Sigmoid colon (tissue), 7 donors: Measurements from ENCODE around the gene FHOD3. TPM values are rescaled to one million over a fixed set of nuclear protein-coding genes. Genes with fewer than 3 reads are reported as not detected.
A peak's percentile ranks its signal among the peaks of the same experiment; 100 is the strongest.

Experiments used
- DNase-seq: peaks from one replicate; pipeline ENCODE4 v3.0.0-alpha.2; 2019
- H3K27ac ChIP-seq, 4 donors: fragments of 200-600 bp; sonication (generic); one replicate each; pipeline ENCODE4 v1.5.1; 2016 to 2019; ENCODE audit warnings: mild to moderate bottlenecking in 1 of 4
- H3K27me3 ChIP-seq, 3 donors: fragments of 200-600 bp; sonication (generic); one replicate each; pipeline ENCODE4 v1.5.1; 2019; ENCODE audit warnings: mild to moderate bottlenecking in 1 of 3
- H3K36me3 ChIP-seq, 4 donors: fragments of 200-600 bp; sonication (generic); one replicate each; pipeline ENCODE4 v1.5.1; 2016 to 2019
- H3K4me1 ChIP-seq, 4 donors: fragments of 200-600 bp; sonication (generic); one replicate each; pipeline ENCODE4 v1.5.1; 2017 to 2019
- H3K4me3 ChIP-seq, 4 donors: fragments of 200-600 bp; sonication (generic); one replicate each; pipeline ENCODE4 v1.5.1; 2017 to 2019; ENCODE audit warnings: mild to moderate bottlenecking in 2 of 4, moderate library complexity in 1 of 4
- H3K9me3 ChIP-seq, 4 donors: fragments of 200-600 bp in 3 of 4; sonication (generic) in 3 of 4; one replicate each; pipeline versions ENCODE4 v1.5.1 to v1.6.1; 2013 to 2019
- EP300 ChIP-seq, 4 donors: sonication (generic); formaldehyde crosslinking; IDR thresholded peaks; one replicate each; pipeline ENCODE4 v1.6.1; 2017; ENCODE audit warnings: antibody characterized with exemption in 4 of 4
- POLR2A ChIP-seq, 2 donors: fragments of 450-650 bp; IDR thresholded peaks; one replicate each; pipeline ENCODE4 v1.6.1; 2016; ENCODE audit warnings: antibody characterized with exemption in 2 of 2, mild to moderate bottlenecking in 2 of 2, moderate library complexity in 2 of 2
- POLR2AphosphoS5 ChIP-seq, 4 donors: sonication (generic); formaldehyde crosslinking; IDR thresholded peaks; one replicate each; pipeline ENCODE4 v1.6.1; 2017; ENCODE audit warnings: antibody characterized with exemption in 4 of 4
- WGBS, 2 donors: extraction: QIAGEN DNeasy Blood & Tissue Kit; methylation state at CpG; one replicate each; pipeline ENCODE4 v1.1.7; 2013; 5-methylcytosine and 5-hydroxymethylcytosine counted together
- intact Hi-C: fragments of 100-400 bp; cut with DNase I; formaldehyde crosslinking; loops from one replicate; pipeline ENCODE4 v1.15.1; 2023
- polyA plus RNA-seq, 3 donors: library from polyadenylated mRNA; stranded (reverse); fragments of 200-250 nt; gene quantifications; one replicate each; pipeline ENCODE4 v1.2.3, GENCODE V29; 2013
- total RNA-seq, 4 donors: library from RNA; depleted of rRNA; stranded (reverse); fragments of >200 nt; gene quantifications; one replicate each; pipeline ENCODE4 v1.1.0, GENCODE V29; 2016
- TF ChIP-seq, protein P1 (sequence below), 4 experiments: fragments of 450-650 bp in 3 of 4; fragments of 200-600 bp in 1 of 4; IDR thresholded peaks; one replicate each; pipeline ENCODE4 v1.5.1; 2016 to 2019; ENCODE audit warnings: antibody characterized with exemption in 4 of 4, mild to moderate bottlenecking in 3 of 4, moderate library complexity in 2 of 4
- donor health status: healthy with polysubstance abuse.
- donor health status: Bipolar disorder and iron deficiency.
- donor health status: healthy.

The FHOD3 gene
- total and polyA plus RNA-seq, 7 donors, result 1.2 to 24.9 (median 9.5) TPM

DNA sequence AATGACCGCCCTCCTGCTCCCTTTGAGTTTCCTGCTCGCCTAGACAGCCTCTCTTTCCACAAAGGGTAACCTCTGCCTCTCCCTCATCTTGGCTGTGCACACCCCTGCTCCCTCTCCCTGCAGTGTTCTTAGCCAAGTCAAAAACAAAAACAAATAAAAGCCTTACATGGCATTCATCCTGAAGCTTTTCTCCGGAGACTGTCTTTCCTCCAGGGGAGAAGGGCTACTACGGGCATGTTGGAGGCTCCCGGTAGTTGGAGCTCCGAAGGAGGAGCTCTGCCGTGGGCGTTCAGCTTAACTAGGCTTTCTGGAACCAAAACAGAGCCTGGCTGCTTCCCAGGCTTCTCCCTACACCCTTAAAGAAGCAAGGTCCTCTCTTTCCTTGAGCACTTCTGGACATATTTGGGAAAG, 427.1 kb downstream of the FHOD3 start:
- Histone ChIP-seq H3K36me3 (no peaks in the 10 kb centered on the region), H3K4me1 (peaks cover 0 to 25% (median 12%) of the 10 kb centered on the region in 4 donors), H3K27ac (peak overlapping the region; percentile 39 to 58 (median 54)), H3K9me3 (no peaks in the 10 kb centered on the region), H3K4me3 (peak overlapping the region; percentile 1 to 42 (median 33)), H3K27me3 (no peaks in the 10 kb centered on the region)
- no peak for DNase-seq
- TF ChIP-seq EP300 (IDR thresholded peaks at IDR 0.05) (no peak), POLR2AphosphoS5 (IDR thresholded peaks at IDR 0.05) (no peak), POLR2A (IDR thresholded peaks at IDR 0.05) (no peak)
- TF ChIP-seq, protein P1, sequence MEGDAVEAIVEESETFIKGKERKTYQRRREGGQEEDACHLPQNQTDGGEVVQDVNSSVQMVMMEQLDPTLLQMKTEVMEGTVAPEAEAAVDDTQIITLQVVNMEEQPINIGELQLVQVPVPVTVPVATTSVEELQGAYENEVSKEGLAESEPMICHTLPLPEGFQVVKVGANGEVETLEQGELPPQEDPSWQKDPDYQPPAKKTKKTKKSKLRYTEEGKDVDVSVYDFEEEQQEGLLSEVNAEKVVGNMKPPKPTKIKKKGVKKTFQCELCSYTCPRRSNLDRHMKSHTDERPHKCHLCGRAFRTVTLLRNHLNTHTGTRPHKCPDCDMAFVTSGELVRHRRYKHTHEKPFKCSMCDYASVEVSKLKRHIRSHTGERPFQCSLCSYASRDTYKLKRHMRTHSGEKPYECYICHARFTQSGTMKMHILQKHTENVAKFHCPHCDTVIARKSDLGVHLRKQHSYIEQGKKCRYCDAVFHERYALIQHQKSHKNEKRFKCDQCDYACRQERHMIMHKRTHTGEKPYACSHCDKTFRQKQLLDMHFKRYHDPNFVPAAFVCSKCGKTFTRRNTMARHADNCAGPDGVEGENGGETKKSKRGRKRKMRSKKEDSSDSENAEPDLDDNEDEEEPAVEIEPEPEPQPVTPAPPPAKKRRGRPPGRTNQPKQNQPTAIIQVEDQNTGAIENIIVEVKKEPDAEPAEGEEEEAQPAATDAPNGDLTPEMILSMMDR (IDR thresholded peaks at IDR 0.05), result no peak
- 73 to 80% methylated on average over 8 of the region's 8 CpGs for WGBS, 2 donors
- intact Hi-C loops, result no loop called here

DNA sequence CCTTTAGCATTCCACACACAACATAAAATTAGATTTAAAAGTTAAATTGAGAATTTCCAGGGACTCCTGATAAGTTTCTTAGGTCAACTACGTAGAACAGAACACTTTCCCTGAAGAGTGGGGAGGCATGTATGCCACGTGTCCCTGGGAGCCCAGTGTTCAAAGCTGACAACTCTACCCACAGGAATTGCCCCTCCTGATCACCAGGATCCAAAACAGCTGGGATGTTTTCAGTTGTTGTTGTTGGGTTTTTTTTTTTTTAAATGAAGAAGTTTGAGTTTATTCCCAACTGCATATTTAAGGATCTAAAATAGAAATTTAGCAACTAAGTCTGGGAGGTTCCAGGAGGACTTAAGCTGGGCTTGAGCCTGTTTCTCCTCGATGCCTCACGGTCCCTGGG, 430.8 kb downstream of the FHOD3 start:
- peaks cover 0 to 22% (median 6%) of the 10 kb centered on the region in 4 donors for H3K36me3 ChIP-seq
- no peaks in the 10 kb centered on the region for H3K9me3 ChIP-seq
- 76 to 85% methylated on average over 4 of the region's 4 CpGs for WGBS, 2 donors
- no peaks in the 10 kb centered on the region for H3K27me3 ChIP-seq
- no peak overlapping the region for H3K4me3 ChIP-seq
- peaks cover 0 to 21% (median 12%) of the 10 kb centered on the region in 4 donors for H3K4me1 ChIP-seq
- TF ChIP-seq, protein P1 (IDR thresholded peaks at IDR 0.05), result no peak
- TF ChIP-seq POLR2A (IDR thresholded peaks at IDR 0.05), result no peak
- no peak for TF ChIP-seq POLR2AphosphoS5 (IDR thresholded peaks at IDR 0.05)
- no peak for TF ChIP-seq EP300 (IDR thresholded peaks at IDR 0.05)
- H3K27ac ChIP-seq, result no peak overlapping the region
- DNase-seq, result no peak
- intact Hi-C loops, result no loop called here

DNA sequence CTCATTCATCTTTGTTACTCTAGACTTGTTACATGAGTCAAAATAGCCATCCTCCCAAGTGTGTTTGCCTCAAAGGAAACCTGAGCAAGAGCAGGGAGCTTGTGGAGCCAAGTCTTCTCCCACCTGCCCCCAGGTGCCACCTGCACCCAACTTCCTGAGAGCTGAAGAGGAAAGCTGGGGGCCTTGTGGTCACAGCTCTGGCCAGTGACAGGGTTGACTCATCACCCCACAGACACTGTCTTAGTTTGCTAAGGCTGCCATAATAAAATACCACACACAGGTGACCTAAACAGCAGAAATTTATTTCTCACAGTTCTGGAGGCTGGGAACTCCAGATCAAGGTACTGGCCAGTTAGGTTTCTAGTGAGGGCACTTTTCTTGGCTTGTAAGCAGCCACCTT, 431.7 kb downstream of the FHOD3 start:
- DNase-seq, result no peak
- H3K27me3 ChIP-seq, result no peaks in the 10 kb centered on the region
- H3K27ac ChIP-seq, result no peak overlapping the region
- intact Hi-C loops, result no loop called here
- no peak for TF ChIP-seq EP300 (IDR thresholded peaks at IDR 0.05)
- H3K9me3 ChIP-seq, result no peaks in the 10 kb centered on the region
- peaks cover 0 to 27% (median 8%) of the 10 kb centered on the region in 4 donors for H3K36me3 ChIP-seq
- H3K4me1 ChIP-seq, result peaks cover 0 to 13% (median 8%) of the 10 kb centered on the region in 4 donors
- H3K4me3 ChIP-seq, result no peak overlapping the region

DNA sequence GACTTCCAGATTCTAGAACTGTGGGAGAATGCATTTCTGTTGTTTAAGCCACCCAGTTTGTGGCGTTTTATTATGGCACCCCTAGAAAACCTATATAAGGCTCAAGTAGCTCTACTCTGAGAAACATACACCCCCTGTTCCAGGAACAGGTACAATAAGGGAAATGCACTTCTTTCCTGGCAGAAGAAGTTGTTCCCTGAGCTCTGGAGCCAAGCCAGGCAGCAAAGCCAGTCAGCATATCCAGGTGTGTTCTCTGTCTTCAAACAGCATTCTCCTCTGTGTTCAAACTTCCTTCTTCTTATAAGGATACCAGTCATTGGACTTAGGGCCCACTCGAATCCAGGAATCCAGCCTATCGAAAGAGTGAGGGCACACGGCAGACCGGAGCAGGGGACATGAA, 434.8 kb downstream of the FHOD3 start:
- Histone ChIP-seq H3K36me3 (peaks cover 0 to 27% (median 8%) of the 10 kb centered on the region in 4 donors), H3K27ac (no peak overlapping the region), H3K4me3 (no peak overlapping the region), H3K4me1 (peaks cover 0 to 4% (median 0%) of the 10 kb centered on the region in 4 donors), H3K27me3 (no peaks in the 10 kb centered on the region), H3K9me3 (no peaks in the 10 kb centered on the region)
- 95 to 96% methylated on average over 5 of the region's 5 CpGs for WGBS, 2 donors
- TF ChIP-seq EP300 (IDR thresholded peaks at IDR 0.05), result no peak
- TF ChIP-seq POLR2AphosphoS5 (IDR thresholded peaks at IDR 0.05), result no peak
- TF ChIP-seq POLR2A (IDR thresholded peaks at IDR 0.05), result no peak
- TF ChIP-seq, protein P1 (IDR thresholded peaks at IDR 0.05), result no peak
- no peak for DNase-seq
- intact Hi-C loops, result no loop called here

DNA sequence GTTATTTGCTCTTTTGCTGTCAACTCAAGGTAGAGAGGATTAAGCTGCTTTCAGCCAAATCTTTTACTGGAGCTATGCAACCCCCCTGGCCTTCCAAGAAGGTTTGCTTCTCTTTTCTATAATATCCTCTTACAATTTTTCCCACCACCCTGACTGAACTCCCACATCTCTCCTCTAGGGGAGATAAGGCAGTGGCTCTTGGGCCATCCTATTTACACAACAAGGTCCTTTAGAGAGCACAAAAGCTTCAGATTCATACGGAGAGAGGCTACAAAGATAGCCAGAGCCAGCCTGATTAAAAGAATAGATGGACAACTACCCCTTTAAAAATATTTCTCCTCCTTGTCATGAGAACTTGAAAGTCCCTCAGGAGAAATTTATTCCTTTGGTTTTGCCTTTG, 435.6 kb downstream of the FHOD3 start:
- intact Hi-C loops, result no loop called here
- Histone ChIP-seq H3K4me3 (no peak overlapping the region), H3K27ac (no peak overlapping the region), H3K4me1 (peaks cover 0 to 4% (median 0%) of the 10 kb centered on the region in 4 donors), H3K27me3 (no peaks in the 10 kb centered on the region), H3K9me3 (no peaks in the 10 kb centered on the region), H3K36me3 (peaks cover 0 to 31% (median 8%) of the 10 kb centered on the region in 4 donors)
- no peak for DNase-seq
- 88 to 90% methylated on average over 1 of the region's 1 CpG for WGBS, 2 donors
- TF ChIP-seq POLR2AphosphoS5 (IDR thresholded peaks at IDR 0.05) (no peak), POLR2A (IDR thresholded peaks at IDR 0.05) (no peak), EP300 (IDR thresholded peaks at IDR 0.05) (no peak)
- TF ChIP-seq, protein P1 (IDR thresholded peaks at IDR 0.05), result no peak
